ENCODE data around the gene MBTPS1. TPM values are rescaled to one million over a fixed set of nuclear protein-coding genes. Genes with fewer than 3 reads are reported as not detected.

Gene MBTPS1
- total and polyA plus RNA-seq, 9 of the 15 experiments (the other 6 are each of a cell fraction or from before 2014, with no cell fraction given) = 2.8 to 57.6 (median 43.8) TPM

- 0 out of 2 replicates have a peak, but pooled peaks have one; percentile 32 for TF ChIP-seq ZBTB40 (IDR thresholded peaks at IDR 0.05)
- no peak for TF ChIP-seq ZBTB40 (CRISPR knock-in tag; IDR thresholded peaks at IDR 0.05)
- TF ChIP-seq BDP1 (IDR thresholded peaks at IDR 0.05; ENCODE audit: insufficient read depth, insufficient read length) = no peak
- peak; percentile 35; the same call in 1 of the 2 replicates for TF ChIP-seq CXXC5 (CRISPR knock-in tag; IDR thresholded peaks at IDR 0.05)
- TF ChIP-seq DLX4 (CRISPR knock-in tag; IDR thresholded peaks at IDR 0.05) = no peak
- TF ChIP-seq HMBOX1 (IDR thresholded peaks at IDR 0.05) = peak; percentile 98
- peak; percentile 30; the same call in 1 of the 2 replicates for TF ChIP-seq ZEB2 (IDR thresholded peaks at IDR 0.05)
- no peak for TF ChIP-seq SRSF7 (optimal IDR thresholded peaks at IDR 0.05; ENCODE audit: low read depth, low read length)
- TF ChIP-seq ADNP (tag; IDR thresholded peaks at IDR 0.05) = no peak
- TF ChIP-seq RAD21 (CRISPR knock-in tag; conservative IDR thresholded peaks at IDR 0.05 in 1 of 2, IDR thresholded peaks at IDR 0.05 in 1 of 2) = no peak
- TF ChIP-seq ZBED1 (IDR thresholded peaks at IDR 0.05) = no peak
- 0 out of 2 replicates have a peak, but pooled peaks have one; percentile 14 for TF ChIP-seq NFXL1 (CRISPR knock-in tag; IDR thresholded peaks at IDR 0.05)
Measured at GRCh38 chr16:84137769-84138357, 21.1 kb upstream of the MBTPS1 start (continued).
